Neuronal stem cell (in vitro differentiated cells): ENCODE measurements around the gene KRT3.

Source experiments
- DNase-seq: peaks from one replicate; pipeline ENCODE4 v3.0.0-alpha.2; 2013; ENCODE audit warnings: low spot score
- H2AFZ ChIP-seq: one replicate; pipeline ENCODE4 v1.6.1; 2013; ENCODE audit warnings: mild to moderate bottlenecking, low read length, inconsistent platforms
- H2AK5ac ChIP-seq: 2 replicates; pipeline ENCODE4 v1.6.1; 2013; ENCODE audit warnings: low read depth, mild to moderate bottlenecking, inconsistent platforms, low read length, moderate library complexity, mixed read lengths
- H2BK120ac ChIP-seq: 2 replicates; pipeline ENCODE4 v1.6.1; 2013; ENCODE audit warnings: low read depth, mild to moderate bottlenecking, inconsistent platforms, low read length, moderate library complexity, mixed read lengths
- H2BK12ac ChIP-seq: one replicate; pipeline ENCODE4 v1.6.1; 2013; ENCODE audit warnings: low read length, inconsistent platforms
- H2BK15ac ChIP-seq: 2 replicates; pipeline ENCODE4 v1.6.1; 2013; ENCODE audit warnings: mild to moderate bottlenecking, low read length, inconsistent platforms, mixed read lengths
- H2BK5ac ChIP-seq: one replicate; pipeline ENCODE4 v1.6.1; 2013; ENCODE audit warnings: inconsistent platforms, mild to moderate bottlenecking, low read length, moderate library complexity
- H3K14ac ChIP-seq: one replicate; pipeline ENCODE4 v1.6.1; 2013; ENCODE audit warnings: low read length, inconsistent platforms
- H3K18ac ChIP-seq: 2 replicates; pipeline ENCODE4 v1.6.1; 2013; ENCODE audit warnings: low read length, inconsistent platforms
- H3K23ac ChIP-seq: 2 replicates; pipeline ENCODE4 v1.6.1; 2013; ENCODE audit warnings: low read depth, mild to moderate bottlenecking, mixed read lengths, low read length, inconsistent platforms; ENCODE audit not compliant: poor library complexity
- H3K27ac ChIP-seq: replicated peaks from 3 replicates; pipeline ENCODE4 v1.5.1; 2013; ENCODE audit warnings: low read length, inconsistent platforms
- H3K27me3 ChIP-seq, 3 experiments: 2 replicates each; pipeline ENCODE4 v1.6.1; 2013; ENCODE audit warnings: low read length in 3 of 3, mild to moderate bottlenecking in 2 of 3, inconsistent platforms in 1 of 3, low read depth in 1 of 3, mixed read lengths in 1 of 3, moderate library complexity in 1 of 3; ENCODE audit not compliant: control insufficient read depth in 3 of 3, insufficient read depth in 3 of 3
- H3K36me3 ChIP-seq, 2 donors: replicated peaks in 1 of 2; 2 replicates each; pipeline ENCODE4 v1.6.1; 2013; ENCODE audit warnings: low read length in 2 of 2; ENCODE audit not compliant: control insufficient read depth in 2 of 2, insufficient read depth in 2 of 2
- H3K4ac ChIP-seq: 2 replicates; pipeline ENCODE4 v1.6.1; 2013; ENCODE audit warnings: inconsistent platforms, mild to moderate bottlenecking, low read length, moderate library complexity
- H3K4me1 ChIP-seq, 2 donors: 1 replicate in 1 of 2; 2 replicates in 1 of 2; pipeline ENCODE4 v1.6.1; 2013; ENCODE audit warnings: low read length in 2 of 2, low read depth in 1 of 2; ENCODE audit not compliant: control insufficient read depth in 2 of 2, insufficient read depth in 1 of 2
- H3K4me2 ChIP-seq: one replicate; pipeline ENCODE4 v1.6.1; 2013; ENCODE audit warnings: mild to moderate bottlenecking, low read length, inconsistent platforms; ENCODE audit not compliant: insufficient read depth, poor library complexity, severe bottlenecking
- H3K4me3 ChIP-seq, 2 donors: 2 replicates each; pipeline ENCODE4 v1.5.1; 2013; ENCODE audit warnings: low read length in 2 of 2, mild to moderate bottlenecking in 2 of 2, inconsistent platforms in 1 of 2, moderate library complexity in 1 of 2
- H3K79me1 ChIP-seq: one replicate; pipeline ENCODE4 v1.6.1; 2013; ENCODE audit warnings: low read depth, mild to moderate bottlenecking, inconsistent platforms, low read length, moderate library complexity
- H3K9ac ChIP-seq: one replicate; pipeline ENCODE4 v1.6.1; 2013; ENCODE audit warnings: mild to moderate bottlenecking, low read depth, low read length, inconsistent platforms; ENCODE audit not compliant: poor library complexity
- H3K9me3 ChIP-seq, 2 donors: replicated peaks in 1 of 2; 2 replicates each; pipeline versions ENCODE3 to v1.6.1; 2013; ENCODE audit warnings: low read length in 2 of 2, mild to moderate bottlenecking in 2 of 2, inconsistent platforms in 1 of 2, low read depth in 1 of 2, mixed read lengths in 1 of 2, moderate library complexity in 1 of 2; ENCODE audit not compliant: control insufficient read depth in 2 of 2, insufficient read depth in 1 of 2
- H4K8ac ChIP-seq: one replicate; pipeline ENCODE4 v1.6.1; 2013; ENCODE audit warnings: low read depth, mild to moderate bottlenecking, inconsistent platforms, low read length, moderate library complexity
- H4K91ac ChIP-seq: one replicate; pipeline ENCODE4 v1.6.1; 2013; ENCODE audit warnings: low read length, low read depth, mild to moderate bottlenecking, inconsistent platforms; ENCODE audit not compliant: poor library complexity
- WGBS, 2 donors: extraction: QIAGEN DNeasy Blood & Tissue Kit; methylation state at CpG; one replicate each; pipeline ENCODE4 v1.1.7; 2013; ENCODE audit warnings: missing lambda C conversion rate in 2 of 2, mixed read lengths in 1 of 2; ENCODE audit not compliant: insufficient read length in 2 of 2, insufficient replicate concordance in 1 of 2; ENCODE audit errors: extremely low coverage in 2 of 2; 5-methylcytosine and 5-hydroxymethylcytosine counted together

KRT3 gene

GRCh38 chr12:52760623-52761022 is 35.3 kb downstream of the KRT3 start:
- H2AFZ ChIP-seq = no peak overlapping the region

GRCh38 chr12:52759695-52760094 is 36.2 kb downstream of the KRT3 start:
- Histone ChIP-seq H2BK12ac (no peak overlapping the region), H2BK15ac (no peak overlapping the region), H3K23ac (no peak overlapping the region), H3K36me3 (no peaks in the 10 kb centered on the region), H3K27ac (no peak overlapping the region), H3K18ac (no peak overlapping the region), H4K8ac (no peak overlapping the region), H3K79me1 (no peaks in the 10 kb centered on the region), H3K14ac (no peak overlapping the region), H3K27me3 (no peaks in the 10 kb centered on the region), H2BK120ac (no peak overlapping the region), H2AFZ (no peak overlapping the region), H2BK5ac (no peak overlapping the region), H2AK5ac (no peak overlapping the region), H3K4me2 (no peak overlapping the region), H3K4me1 (no peaks in the 10 kb centered on the region), H3K4ac (no peak overlapping the region), H3K9me3 (peaks cover 0 to 7% of the 10 kb centered on the region in 2 donors), H4K91ac (no peak overlapping the region), H3K4me3 (no peak overlapping the region), H3K9ac (no peak overlapping the region)
- no peak for DNase-seq
- WGBS, 2 donors = no CpG with 5 or more reads among the region's 2 CpGs

More at GRCh38 chr12:52760623-52761022, 35.3 kb downstream of the KRT3 start:
- Histone ChIP-seq H2BK120ac (no peak overlapping the region), H2BK5ac (no peak overlapping the region), H3K4me3 (no peak overlapping the region), H3K9me3 (peaks cover 0 to 7% of the 10 kb centered on the region in 2 donors), H3K27me3 (no peaks in the 10 kb centered on the region), H3K79me1 (no peaks in the 10 kb centered on the region), H3K18ac (no peak overlapping the region), H3K4me2 (no peak overlapping the region), H3K9ac (no peak overlapping the region), H2BK15ac (no peak overlapping the region), H2BK12ac (no peak overlapping the region), H3K23ac (no peak overlapping the region), H2AK5ac (no peak overlapping the region), H3K4me1 (no peaks in the 10 kb centered on the region), H4K8ac (no peak overlapping the region), H3K27ac (no peak overlapping the region), H3K4ac (no peak overlapping the region), H4K91ac (no peak overlapping the region), H3K36me3 (no peaks in the 10 kb centered on the region), H3K14ac (no peak overlapping the region)
- DNase-seq = no peak

GRCh38 chr12:52759218-52759617 is 36.7 kb downstream of the KRT3 start:
- no peak overlapping the region for H3K23ac ChIP-seq
- H2BK5ac ChIP-seq = no peak overlapping the region
- no peak for DNase-seq
- H2AFZ ChIP-seq = no peak overlapping the region
- no peaks in the 10 kb centered on the region for H3K27me3 ChIP-seq
- no peak overlapping the region for H4K91ac ChIP-seq
- no peak overlapping the region for H3K4me2 ChIP-seq
- H2AK5ac ChIP-seq = no peak overlapping the region
- H3K27ac ChIP-seq = no peak overlapping the region
- no peak overlapping the region for H3K9ac ChIP-seq
- peaks cover 0 to 7% of the 10 kb centered on the region in 2 donors for H3K9me3 ChIP-seq
- no peak overlapping the region for H3K4me3 ChIP-seq
- no peaks in the 10 kb centered on the region for H3K36me3 ChIP-seq
- no peak overlapping the region for H3K4ac ChIP-seq
- no peak overlapping the region for H3K14ac ChIP-seq
- no CpG with 5 or more reads among the region's 2 CpGs for WGBS, 2 donors
- no peak overlapping the region for H2BK12ac ChIP-seq
- H2BK15ac ChIP-seq = no peak overlapping the region
- H4K8ac ChIP-seq = no peak overlapping the region
- H3K18ac ChIP-seq = no peak overlapping the region
- H2BK120ac ChIP-seq = no peak overlapping the region
- H3K4me1 ChIP-seq = no peaks in the 10 kb centered on the region
- H3K79me1 ChIP-seq = no peaks in the 10 kb centered on the region

- no peaks in the 10 kb centered on the region for H3K36me3 ChIP-seq
- no peaks in the 10 kb centered on the region for H3K27me3 ChIP-seq
- no peak overlapping the region for H2AFZ ChIP-seq
- no peak for DNase-seq
- no peak overlapping the region for H3K23ac ChIP-seq
- no peak overlapping the region for H3K18ac ChIP-seq
- no peak overlapping the region for H3K4me2 ChIP-seq
- H4K91ac ChIP-seq = no peak overlapping the region
- H2AK5ac ChIP-seq = no peak overlapping the region
- no peak overlapping the region for H3K4me3 ChIP-seq
- no peak overlapping the region for H2BK120ac ChIP-seq
- H3K79me1 ChIP-seq = no peaks in the 10 kb centered on the region
- no peak overlapping the region for H2BK12ac ChIP-seq
- H2BK15ac ChIP-seq = no peak overlapping the region
- no peak overlapping the region for H3K4ac ChIP-seq
- H4K8ac ChIP-seq = no peak overlapping the region
- H3K27ac ChIP-seq = no peak overlapping the region
- no peak overlapping the region for H3K9ac ChIP-seq
- H2BK5ac ChIP-seq = no peak overlapping the region
- H3K14ac ChIP-seq = no peak overlapping the region
- peaks cover 0 to 9% of the 10 kb centered on the region in 2 donors for H3K9me3 ChIP-seq
- H3K4me1 ChIP-seq = no peaks in the 10 kb centered on the region
- no CpG with 5 or more reads among the region's 1 CpG for WGBS, 2 donors
Measured at GRCh38 chr12:52757449-52758176, 38.3 kb downstream of the KRT3 start.
